NAMALWA (cell line): ENCODE measurements around the gene CUL1.

Experiments used
- DNase-seq: peaks from one replicate; pipeline ENCODE4 v3.0.0-alpha.2; 2015; ENCODE audit warnings: low spot score

The CUL1 gene

DNA sequence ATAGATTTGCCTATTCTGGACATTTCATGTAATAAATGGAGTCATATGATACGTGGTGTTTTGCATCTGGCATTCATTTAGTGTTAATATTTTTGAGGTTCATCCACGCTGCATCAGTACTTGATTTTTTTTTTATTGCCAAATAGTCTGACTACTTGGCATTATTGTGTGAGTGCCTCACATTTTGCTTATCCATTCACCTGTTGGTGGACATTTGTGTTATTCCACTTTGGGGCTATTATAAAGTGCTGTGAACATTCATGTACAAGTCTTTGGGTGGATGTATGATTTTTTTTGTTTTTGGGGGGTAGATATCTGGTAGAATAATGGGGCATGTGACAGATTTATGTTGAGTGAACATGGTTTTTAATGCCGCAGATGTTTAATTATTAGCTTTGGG, 19.7 kb downstream of the CUL1 start:
- DNase-seq, result no peak

DNA sequence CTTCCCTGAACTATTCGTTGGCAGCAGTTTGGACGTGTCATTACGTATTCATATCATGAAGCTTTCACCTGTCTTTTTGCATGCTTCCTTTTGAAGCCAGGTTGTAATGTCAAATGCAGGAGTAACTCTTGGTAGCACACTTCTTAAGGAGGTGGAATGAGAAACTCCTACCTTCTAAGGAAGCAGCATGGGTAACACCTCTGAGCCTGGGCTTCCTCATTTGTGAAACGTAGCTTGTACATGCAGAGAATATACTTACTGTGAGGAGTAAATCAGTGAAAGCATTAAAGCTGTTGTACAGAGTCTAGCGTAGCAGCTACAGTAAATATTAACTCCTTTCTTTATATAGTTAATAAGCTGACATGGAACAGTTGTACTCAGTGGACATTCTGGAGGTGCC, 21.1 kb downstream of the CUL1 start:
- no peak for DNase-seq

DNA sequence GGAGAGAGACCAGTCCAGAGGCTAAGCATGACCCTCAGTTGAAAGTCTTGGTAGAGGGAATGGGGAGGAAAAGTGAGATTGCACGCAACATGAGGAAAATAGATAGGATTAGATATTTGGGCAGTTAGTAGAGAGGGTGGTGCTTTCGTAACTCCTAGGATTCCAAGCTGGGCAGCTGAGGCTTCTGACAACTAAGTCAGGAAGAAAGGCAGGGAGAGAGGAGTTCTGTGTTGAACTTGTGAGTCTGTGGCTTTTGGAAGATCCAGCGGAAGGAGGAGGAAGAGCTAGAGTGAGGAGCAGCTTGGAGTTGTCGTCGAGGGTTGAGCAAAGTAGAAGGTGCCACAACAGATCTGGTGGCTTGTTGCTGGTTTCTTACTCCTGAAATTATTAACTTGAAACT, 21.8 kb downstream of the CUL1 start:
- no peak for DNase-seq

DNA sequence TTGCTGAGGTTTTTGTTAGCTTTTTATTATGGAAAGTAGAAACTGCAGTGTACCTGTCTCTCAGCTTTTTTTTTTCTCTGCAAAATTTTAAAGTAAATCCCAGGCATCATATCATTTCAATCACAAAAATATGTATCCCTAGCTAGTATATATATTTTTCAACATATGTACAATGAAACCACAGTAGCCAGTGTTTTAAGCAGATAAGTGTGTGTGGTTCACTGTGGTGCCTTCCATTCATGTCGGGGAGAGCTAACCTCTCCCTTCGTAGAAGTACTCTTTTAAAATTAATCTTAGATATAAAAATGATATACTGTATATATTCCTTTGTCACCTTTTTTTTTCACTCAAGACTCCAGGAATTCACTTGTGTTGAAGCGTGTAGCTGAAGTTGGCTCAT, 22.7 kb downstream of the CUL1 start:
- no peak for DNase-seq

DNA sequence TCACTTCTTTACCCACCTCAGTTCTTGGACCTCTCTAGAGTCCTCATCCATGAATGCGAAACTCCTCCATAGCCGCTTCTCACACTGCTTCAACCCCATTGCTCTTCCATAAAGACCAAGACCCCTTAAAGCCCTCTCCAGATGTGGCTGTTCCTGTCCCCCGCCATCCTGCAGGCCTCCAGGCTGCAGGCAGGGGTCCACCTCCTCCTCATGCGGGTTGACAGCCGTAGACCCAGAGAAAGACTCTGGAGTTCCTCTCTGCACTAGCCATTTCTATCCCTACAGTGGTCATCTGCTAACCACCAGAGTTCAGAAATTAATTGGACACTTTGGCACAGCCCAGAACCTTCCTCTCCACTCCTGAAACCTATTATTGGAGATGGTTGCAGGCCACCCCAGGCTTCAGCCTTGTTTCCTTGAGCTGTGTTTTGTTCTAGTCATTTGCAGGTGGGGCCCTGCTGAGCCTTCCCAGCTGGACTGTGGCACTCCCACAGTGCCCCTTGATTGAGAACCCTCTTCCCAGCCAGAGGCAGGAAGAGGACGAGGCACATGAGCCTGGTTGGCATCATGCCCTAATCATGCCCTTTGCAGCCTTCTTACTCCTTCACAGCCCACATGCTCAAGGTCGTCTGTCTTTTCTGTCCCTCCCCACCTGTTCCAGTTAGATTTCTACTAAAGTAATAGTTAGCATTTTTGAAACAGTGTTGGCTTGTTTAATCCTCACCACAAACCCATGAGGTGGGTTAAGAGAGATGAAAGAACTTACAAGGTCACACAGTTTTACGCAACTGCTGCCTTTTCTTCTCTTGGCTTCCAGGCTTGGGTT, 23.9 kb downstream of the CUL1 start:
- DNase-seq, result no peak

DNA sequence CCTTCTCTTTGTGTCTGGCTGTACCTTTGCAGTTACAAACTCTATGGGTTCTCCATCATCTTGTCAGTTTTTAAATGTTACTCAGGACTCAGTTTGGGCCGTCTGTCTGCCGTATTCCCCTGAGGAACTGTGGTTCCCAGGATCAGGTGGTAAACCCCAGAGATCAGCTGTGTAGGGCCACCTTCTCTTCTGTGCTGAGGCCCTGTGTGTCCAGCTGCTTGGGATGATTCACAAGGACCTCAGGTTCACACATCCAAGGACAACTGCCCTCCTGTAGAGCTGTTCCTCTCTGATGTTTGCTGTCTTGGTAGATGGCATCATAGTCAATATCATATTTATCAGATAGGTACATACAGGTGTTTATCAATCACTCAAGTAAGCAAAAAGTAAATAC, 24.5 kb downstream of the CUL1 start:
- DNase-seq, result no peak

DNA sequence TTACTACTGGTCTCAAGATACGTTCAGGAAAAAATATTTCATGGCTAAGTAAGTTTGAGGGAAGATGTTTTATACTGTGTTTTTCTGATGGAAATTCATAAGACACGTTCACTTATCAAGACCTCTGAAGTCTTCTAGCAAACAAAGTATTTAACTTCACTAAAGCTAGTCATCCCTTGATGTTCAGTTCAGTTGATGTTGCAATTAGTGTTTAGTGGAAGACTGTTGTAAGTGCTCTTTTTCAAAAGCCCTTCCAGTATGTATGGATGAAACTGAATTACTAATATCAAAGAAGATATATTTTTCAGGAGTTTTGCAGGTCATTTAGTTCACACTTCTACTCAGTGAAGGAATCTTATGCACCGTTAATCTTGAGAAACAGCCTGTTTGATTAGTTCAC, 25.1 kb downstream of the CUL1 start:
- no peak for DNase-seq

DNA sequence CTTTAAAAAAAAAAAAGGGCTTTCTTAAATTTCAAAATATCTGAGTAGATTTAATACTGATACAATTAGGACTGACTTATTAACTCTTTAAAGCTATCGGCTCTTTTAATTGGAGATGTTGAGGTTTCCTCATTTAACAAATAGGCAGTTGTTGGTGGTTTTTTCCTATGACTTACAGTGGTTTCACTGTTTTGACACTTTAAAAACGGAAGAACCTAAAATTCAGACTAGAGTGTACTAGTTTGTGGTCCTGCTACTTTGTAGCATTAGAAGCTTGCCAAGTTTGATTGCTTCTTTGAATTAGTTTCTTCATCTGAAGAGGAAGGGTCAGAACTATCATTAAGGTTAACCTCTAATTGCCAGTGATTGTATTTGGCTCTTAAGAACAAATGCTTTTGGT, 27.7 kb downstream of the CUL1 start:
- no peak for DNase-seq

DNA sequence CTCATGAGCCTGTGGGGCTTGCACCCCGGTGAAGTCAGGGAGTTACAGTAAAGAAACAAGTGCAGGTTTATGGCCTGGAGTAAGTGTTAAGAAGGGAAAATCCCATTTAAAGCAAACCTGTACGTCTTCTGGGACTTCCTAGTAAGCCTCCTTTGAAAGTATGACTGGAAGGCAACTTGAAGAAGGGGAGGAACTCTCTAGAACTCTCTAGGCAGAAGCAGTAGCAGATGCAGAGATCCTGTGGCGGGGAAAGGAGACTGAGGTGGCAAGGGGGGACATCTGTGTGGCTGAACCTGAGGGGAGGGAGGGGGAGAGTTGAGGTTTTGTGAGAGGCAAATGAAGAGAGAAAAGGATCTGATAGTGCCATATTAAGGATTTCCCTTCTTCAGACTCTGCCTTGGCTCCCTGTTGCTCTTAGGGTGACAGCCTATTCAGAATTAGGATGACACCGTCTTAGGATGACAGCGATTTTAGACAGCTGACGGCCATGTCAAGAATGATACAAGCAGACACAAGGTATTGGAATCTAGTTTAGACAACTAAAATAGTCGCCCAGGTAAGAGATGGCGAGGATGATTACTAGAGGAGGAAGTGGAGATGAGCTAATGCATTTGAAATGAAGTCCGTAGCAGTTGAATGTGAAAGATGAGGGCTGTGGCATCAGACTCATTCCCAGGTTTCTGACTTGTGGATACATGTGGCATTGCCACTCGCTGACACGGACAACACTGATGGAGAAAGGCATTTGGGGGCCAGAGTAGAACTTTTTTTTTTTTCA, 29.0 kb downstream of the CUL1 start:
- no peak for DNase-seq

DNA sequence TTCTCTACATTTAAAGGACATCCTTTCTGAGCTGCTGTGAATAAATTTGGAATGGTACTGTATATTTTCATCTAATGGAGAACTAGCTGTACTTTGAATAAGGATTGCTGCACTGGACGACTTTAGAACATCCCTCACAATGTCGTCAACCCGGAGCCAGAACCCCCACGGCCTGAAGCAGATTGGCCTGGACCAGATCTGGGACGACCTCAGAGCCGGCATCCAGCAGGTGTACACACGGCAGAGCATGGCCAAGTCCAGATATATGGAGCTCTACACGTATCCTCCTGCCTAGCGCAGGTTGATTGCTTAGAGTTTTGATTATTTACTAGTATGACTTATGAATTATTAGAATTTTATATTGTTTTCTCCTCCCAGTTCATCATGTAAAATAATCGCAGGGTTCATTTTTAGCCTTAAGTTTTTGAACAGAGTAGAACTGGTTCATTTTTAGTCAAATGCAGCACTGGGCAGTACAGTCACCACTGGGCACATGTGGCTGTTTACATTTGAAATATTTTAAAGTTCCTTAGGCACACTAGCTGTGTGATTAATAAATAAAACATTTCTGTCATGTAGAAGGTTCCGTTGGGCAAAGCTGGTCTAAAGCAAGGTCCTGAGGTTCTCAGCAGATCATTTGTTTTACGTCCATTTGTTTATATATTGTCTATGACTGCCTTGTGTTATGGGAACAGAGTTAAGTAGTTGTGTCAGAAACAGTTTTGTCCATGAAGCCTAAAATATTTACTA, 31.5 kb downstream of the CUL1 start:
- DNase-seq, result no peak

DNA sequence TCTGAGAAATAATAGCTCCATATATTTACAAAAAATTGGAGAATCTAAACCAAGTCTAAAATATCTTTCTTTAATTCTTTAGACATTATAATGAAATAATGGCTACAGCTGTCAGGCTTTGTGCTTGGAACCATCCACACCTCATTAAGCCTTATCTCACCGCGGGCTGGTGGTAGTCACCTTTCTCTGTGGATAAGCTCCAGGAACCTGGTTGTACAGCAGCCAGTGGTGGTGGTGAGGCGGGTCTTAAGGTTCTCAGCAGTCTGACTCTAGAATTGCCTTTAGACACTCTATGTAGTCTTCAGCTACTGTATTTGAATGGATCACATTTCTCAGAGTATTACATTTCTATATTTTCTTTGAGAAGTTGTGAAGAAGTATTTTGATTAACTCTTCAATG, 34.2 kb downstream of the CUL1 start:
- no peak for DNase-seq

DNA sequence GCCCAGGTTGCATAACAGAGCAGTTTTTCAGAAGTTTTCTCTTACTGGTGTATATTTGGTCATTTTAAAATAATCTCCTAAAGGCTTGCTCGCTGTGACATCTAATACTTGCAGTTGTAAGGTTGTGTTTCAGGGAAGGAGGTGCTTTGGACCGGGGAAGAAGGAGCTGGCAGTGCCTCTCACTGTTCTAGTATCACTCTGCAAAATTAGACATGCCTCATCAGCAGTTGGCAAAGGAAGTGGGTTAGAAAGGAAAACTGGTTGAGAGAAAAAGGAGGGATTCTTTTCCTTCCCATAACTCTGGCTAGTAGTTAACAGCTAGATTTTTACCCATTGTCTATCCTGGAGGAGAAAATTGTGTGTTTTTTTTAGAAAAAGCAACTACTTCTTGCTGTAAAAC, 34.8 kb downstream of the CUL1 start:
- DNase-seq, result no peak

DNA sequence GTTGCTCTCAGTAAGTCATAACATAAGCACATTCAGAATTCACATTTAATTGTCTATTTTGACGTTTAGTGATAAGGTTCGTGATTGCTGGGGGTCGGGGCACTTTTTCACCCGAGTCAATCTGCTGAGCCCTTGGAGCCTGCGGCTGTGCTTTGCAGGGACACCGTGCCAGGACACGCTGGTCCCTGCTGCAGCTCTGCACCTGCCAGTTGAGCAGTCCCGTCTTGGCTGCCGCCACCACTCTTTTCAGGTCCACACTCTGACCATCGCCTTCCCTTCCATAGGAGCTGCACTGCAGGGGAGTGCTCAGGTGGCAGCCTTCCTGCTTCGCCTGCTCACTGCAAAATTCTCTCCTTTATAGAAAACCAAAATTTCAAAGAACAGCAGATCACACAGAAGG, 36.4 kb downstream of the CUL1 start:
- DNase-seq, result no peak

DNA sequence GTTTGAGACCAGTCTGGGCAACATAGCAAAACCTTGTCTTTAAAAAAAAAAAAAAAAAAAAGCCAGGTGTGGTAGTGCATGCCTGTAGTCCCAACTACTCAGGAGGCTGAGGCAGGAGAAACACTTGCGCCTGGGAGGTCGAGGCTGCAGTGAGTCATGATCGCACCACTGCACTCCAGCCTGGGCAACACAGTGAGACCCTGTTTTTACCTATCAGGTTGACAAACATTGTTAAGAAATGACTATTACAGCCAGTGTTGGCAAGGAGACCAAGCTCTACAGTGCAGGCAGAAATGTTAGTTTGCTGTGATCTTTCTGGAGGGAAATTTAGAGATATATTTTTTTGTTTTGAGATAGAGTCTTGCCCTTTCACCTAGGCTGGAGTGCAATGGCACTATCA, 37.3 kb downstream of the CUL1 start:
- DNase-seq, result no peak

DNA sequence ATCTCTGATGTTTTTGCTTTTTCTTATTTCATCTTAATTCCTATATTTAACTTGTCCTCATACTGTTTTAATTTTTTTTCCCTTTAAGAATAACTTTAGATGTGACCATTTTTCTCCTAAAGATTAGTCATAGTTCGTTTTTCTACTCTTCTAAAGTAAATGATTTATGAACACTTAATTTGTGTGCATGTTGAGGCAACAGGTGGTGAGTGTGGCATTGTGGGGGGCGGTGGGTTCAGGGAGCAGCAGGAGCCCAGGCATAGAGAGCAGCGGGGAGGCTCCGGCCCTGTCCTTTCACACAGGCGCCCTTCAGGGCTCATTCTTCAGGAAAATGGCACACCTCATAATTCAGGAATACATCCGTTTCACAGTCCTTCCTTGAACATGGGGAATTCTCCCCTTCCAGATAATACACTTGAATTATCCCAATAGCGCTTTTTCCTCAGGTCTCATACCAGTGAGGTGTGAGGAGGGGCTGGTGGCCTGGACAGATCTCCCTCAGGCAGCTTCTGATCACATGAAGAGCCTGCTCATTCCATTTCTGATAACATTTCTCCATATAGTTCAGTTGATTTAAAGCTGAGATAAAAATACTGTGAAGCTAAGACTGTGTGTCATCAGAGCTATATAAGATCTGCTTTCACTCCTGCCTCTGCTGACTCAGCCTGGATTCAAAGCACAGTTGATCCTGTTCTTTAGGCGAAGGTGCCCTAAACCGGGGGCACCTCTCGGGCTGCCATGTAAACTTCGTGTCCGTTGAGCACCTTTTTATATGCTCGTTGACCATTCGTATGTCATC, 40.2 kb downstream of the CUL1 start:
- no peak for DNase-seq

DNA sequence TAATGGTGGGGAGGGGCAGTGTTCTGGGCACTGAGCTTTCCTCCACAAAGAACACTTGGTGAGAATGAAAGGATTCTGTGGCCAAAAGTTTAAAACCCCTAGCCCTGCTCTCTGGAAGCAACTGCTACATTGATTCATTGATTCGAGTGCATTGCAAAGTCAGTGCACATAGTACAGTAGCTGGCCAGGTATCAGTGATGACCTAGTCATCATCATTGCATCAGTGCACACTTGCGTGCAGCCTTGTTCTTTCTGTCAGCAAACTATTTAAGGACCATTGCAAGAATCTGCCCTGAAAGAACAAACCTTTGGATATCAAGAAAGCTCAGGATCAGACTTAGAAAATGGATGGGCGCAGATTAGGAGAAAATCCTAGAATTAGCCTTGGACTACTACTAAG, 47.4 kb downstream of the CUL1 start:
- no peak for DNase-seq

DNA sequence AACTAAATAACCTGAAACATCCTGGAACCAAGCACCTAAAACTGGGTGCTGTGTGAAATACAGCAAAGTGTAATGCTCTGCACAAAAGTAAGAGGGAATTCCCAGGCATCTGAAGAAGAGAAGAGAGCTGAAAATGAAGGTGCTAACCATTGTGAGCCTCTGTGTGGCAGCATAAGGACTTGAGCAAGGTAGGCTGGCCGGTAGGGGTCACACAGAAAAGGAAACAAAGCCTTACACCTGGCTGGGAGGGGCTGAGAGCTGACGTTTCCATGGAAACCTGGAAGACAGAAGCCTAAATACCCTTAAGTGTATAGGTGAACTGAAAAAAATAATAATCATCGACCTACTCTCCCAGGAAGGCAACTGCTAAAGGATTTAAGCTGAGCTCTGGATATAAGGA, 48.6 kb downstream of the CUL1 start:
- no peak for DNase-seq

DNA sequence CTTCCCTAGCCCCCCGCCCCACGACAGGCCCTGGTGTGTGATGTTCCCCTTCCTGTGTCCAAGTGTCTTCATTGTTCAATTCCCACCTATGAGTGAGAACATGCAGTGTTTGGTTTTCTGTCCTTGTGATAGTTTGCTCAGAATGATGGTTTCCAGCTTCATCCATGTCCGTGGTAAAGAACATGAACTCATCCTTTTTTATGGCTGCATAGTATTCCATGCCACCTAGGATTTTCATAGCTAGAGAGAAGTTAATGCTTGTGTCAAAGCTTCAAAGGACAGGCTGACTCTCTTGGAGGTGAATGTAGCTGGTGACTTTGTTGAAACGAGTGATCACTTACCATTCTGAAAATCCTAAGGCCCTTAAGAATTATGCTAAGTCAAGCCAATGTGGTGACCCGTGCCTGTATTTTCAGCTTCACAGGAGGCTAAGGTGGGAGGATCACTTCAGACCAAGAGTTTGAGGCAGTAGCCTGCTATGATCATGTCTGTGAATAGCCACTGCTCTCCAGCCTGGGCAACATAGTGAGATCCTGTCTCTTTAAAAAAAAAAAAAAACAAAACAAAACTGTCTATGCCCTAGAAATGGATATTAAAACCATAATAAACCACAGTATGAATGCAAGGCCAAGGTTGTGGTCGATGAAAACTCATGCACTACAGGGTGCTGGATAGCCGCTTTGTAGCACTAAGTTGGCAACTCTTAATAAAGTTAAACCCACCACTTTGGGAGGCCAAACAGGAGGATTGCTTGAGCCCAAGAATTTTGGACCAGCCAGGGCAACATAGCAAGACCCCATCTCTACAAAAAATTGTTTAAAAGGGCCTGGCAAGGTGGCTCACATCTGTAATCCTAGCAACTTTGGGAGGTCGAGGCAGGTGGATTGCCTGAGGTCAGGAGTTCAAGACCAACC, 52.0 kb downstream of the CUL1 start:
- no peak for DNase-seq

DNA sequence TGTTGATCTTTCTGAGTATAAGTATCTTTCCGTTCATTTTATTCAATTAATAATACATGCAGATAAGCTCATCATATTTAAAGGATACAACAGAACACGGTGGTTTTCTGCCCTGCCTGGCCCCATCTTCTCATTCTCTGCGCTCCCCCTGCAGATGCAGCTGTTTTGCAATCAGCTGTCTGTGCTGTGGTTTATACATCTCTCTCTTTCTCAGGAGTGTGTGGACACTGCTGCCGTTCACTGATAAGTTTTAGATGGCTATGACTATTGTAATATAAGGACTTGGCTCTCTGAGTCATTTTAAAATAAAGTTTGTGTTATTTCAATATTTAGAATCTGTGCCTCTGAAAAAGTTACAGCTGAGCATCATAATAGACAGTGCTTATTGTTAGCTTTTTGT, 54.5 kb downstream of the CUL1 start:
- DNase-seq, result no peak

DNA sequence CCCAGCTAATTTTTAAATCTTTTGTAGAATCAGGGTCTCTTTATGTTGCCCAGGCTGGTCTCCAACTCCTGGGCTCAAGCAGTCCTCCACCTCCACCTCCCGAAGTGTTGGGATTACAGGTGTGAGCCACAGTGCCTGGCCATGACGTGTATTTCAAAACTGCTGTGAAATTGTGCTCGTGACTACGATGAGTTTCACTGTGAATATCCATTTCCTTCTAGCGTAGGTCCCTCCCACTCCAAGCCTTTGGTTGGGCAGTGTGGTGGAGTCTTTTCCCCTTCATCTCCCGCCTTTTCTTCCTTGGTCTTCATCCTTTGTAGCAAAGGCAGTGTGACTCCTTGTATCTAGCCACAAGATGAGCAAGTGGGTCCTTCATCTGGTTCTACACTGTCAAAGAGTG, 56.2 kb downstream of the CUL1 start:
- no peak for DNase-seq
